Right forelimb (tissue), 1 donor: ENCODE results near the gene LIN28B.
"Not testable (repeated sequence)": the region's sequence is repeated elsewhere in the genome, so short reads cannot be mapped to it uniquely, and the experiment has no call there.

Experiments
- DNase-seq: peaks from one replicate; pipeline ENCODE4 v3.0.0-alpha.2; 2018

LIN28B gene

DNA sequence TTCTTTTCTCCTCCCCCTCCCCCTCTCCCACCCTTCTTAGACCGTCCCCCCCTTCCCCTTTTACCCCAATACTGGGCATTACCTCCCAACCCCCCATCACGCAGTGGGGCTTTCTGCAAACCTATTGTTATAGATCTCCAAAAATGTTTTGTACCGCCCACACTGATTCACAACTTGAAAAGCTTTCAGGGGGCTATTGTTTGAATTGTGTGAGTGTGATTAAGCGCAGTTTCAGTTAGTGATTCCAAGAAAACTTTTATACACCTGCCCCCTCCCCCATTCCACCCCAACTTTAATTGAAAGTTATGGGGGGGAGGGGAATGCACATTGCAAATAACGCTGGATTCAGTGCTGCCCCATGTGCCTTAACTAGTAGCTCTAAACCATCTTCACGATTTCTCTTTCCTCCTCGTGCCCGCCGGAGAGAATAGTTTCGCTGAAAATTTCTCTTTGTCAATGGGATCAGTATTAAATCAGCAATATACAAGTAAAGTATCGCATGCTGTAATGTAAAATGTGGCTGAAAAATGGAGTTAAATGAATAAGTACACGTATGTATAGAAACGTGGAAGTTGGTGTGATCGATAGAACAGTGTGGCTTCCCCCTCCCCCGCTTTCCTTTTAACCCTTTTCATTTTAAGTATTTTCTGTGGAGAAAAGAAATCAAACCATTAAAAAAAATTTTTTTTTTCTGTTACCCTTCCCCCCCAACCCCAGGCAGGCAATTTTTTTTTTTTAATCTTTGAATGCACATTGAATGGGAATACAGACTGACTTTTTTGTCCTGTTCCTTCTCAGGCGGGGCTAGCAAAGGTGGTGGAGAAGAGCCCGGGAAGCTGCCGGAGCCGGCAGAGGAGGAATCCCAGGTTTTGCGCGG lies 632 bp downstream of the LIN28B start:
- DNase-seq = no peak

DNA sequence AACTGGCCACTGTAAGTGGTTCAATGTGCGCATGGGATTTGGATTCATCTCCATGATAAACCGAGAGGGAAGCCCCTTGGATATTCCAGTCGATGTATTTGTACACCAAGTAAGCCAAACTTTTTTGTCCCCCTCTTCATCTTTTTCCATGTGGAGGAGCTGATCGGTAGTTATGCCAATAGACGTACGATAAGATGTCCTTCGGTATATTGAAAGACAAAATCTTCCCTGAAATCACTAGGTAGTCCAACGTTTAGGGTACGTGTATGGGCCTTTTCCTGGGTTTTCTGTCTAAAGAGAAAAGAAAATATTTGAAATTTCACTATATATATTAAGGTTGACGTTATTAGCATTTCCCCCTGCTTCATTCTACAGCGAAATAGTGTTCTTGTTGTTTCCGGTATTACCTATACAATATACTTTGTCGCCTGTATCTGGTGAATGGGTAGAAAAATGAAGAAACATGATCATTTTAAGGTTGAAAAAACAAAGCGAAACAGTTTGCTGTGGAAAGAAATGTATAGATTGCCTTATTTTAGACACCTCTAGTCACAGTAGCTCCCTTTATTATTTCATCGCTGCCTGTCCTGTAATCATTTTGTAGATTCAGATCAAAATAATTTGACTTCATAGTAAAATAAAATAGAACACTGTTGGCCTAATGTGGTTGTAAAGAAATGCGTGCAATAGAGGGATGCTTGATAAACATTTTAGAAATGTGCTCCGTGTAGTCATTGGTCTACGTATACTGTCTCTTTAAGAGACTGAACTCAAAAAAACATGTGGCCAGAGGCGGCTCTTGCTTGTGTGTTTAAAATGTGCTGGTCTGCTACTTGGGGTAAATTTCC lies 1.5 kb downstream of the LIN28B start:
- no peak for DNase-seq

DNA sequence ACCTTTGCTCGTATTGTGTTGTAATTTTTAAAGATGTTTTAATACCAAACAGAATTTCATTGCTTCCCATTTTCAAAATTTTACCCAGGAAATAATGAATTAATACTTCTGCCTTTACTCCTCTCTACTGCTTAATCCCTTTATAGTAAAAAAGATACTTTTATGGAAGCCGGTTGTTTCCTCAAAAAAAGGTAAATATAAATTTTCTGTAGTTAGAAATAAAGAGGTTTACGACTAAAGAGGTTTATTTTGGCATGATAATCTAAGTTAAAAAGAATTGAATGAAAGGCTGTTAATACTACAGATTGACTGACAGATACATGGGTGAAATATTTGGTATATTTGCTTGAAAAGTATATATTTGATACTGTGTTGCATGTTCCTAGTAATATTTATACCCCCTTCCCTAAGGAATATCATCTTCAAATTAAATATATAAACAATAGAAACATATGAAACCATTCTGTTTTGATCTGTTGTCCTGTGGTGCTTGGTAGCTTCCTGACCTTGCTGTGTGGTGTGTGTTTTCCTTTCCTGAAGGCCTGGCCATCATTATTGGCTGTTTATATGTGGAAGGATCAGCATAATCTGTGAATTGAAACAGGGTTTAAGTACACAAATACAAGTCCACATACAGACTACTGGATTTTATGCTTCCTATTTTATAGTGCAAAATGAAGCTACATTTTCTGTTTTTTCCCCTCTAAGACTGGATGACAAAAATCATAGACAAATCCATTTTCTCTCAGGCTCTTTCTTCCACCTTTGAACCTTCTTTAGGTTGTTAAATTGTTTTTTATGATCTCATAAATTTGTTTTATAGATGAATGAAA lies 2.3 kb downstream of the LIN28B start:
- no peak for DNase-seq

DNA sequence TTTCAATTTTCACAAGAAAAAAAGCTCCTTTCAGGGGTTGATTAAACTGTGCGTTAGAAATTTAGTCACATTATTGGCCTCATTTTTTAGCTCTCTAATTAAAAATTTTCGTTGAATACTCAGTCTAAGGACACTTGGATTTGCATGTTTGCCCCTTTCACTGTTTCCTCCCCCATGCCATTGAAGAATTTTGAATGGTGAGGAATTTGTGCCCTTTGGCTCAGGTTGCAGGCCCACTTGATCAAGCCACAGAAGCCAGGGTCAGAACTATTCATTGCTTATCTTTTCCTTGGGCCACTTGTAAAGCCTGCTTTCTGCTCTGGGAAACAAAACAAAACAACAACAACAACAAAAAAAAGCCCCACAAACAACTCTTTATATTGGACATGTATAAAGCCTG lies 12.2 kb downstream of the LIN28B start:
- DNase-seq = no peak

DNA sequence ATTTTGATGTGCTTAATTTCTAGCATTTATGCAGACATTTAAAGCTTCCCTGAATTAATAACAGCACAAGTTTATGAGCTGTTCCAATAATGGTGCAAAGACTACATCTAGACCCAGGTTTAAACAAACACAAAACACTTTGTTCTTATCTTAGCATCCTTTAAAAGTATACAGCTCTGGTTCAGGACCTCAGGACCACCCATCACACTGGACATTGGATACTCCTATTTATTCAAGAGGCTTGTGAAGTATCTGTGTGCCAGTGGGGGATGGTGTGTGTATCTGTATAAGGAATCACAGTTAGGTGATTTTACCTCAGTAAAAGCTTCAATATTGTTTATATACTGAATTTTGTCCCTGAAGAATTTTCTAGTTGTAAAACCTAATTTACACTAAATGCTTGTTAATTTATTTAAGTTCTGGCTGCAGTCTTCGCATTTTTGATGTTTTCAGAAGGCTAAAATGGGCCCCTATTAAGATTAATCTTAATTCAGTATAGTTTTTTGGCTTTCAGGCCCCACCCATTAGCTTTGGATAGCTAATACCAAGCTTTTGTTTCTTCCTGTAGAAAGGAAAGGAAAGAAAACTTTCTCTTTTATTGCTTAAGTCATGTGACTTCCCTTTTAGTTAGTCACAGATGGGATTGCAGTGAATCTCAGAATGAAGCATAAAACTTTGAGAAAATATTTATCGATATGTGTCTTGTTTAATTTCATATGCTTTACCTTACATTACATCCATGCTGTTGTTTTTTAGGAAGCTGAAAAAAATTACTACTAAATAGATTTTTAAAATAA lies 13.1 kb downstream of the LIN28B start:
- DNase-seq = no peak

DNA sequence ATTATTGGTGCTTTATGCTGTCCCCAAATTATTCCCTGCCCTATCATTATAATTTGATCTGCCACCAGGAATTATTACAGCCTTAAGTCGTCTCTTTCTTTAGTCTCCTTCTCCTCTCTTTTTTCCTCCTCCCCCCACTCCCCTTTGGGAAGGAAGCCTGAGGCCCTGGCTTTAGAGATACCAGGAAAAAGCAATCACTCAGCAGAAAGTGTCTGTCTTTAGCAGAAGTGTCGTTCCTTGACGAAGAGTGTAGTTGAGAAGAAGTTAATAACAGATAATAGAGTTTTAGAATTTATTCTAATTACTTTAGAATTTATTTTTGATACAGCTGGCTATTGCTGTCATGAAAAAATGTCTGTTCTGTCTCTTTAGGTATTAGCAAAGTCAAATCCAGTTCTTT lies 16.5 kb downstream of the LIN28B start:
- DNase-seq = no peak

DNA sequence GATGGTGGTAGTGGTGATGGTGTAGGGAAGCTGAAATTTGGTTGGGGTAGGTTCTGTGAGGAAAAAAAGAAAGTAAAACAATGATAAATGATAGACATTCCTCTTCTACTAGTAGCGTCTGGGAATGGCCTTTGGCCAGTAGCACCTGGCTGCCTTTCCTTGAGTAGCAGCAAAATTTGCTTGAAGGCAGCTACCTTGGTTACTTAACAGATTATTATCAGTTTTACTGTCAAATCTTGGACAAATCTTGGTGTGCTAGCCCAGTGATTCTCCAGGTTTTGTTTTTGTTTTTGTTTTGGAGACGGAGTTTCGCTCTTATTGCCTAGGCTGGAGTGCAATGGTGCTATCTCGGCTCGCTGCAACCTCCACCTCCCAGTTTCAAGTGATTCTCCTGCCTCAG lies 26.4 kb downstream of the LIN28B start:
- no peak for DNase-seq

DNA sequence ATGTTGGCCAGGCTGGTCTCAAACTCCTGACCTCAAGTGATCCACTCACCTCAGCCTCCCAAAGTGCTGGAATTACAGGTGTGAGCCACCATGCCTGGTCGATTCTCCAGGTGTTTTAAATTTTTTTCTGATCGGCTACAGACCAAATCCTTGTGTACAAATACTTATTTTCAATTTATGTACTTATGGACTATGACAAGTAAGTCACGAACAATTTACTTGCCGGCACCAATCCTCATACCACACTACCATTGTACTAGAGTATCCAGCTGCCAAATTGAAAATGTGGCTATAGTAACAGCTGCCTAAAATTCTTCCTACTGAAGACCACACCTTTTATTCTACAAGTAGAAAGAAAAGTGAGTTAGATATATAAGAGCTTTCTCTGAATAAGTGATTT lies 26.9 kb downstream of the LIN28B start:
- no peak for DNase-seq

DNA sequence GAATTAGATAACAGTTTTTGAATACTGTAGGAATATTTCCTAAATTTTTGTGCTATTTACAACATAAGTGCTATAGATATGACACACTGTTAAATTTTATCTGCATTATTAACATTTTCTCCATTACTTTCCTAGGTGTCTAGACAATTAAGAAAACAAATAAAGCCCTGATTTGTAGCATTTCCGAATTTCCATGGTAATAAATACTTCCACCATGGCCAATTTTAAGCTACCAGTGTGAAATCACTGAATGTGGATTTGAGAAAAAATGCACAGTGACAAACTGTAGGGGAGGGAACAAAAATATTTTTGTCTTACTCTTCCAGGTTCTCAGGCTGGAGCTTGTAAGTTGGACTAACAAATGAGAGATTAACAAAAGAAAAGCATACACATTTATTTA lies 27.9 kb downstream of the LIN28B start:
- DNase-seq = no peak

DNA sequence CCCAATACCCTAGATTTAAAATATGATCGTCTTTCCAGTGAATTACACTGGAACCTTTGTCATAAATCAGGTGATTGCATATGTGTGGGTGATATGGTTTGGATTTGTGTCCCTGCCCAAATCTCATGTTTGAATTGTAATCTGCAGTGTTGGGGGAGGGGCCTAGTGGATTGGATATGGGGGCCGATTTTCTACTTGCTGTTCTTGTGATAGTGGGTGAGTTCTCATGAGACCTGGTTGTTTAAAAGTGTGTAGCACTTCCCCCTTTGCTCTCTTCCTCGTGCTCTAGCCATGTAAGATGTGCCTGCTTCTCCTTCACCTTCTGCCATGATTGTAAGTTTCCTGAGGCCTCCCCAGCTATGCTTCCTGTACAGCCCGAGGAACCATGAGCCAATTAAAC lies 29.0 kb downstream of the LIN28B start:
- DNase-seq = not testable (repeated sequence)

DNA sequence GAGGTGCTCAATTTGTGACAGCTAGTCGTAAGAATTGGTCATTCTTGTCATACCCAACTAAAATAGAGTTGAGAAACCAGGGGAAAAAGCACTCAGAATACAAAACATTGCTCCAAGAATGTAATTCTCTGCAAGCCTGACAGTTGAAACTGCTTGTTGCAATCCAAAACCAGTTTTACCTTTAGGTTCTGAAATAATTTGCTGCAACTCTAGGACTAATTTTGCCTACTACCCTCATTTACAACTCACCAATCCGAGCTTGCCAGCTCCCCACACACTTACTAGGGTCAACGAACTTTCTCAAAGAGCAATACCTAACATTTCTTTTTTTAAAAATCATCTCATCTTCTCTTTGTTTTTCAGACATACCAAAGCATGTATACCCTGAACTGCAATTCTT lies 29.7 kb downstream of the LIN28B start:
- no peak for DNase-seq

DNA sequence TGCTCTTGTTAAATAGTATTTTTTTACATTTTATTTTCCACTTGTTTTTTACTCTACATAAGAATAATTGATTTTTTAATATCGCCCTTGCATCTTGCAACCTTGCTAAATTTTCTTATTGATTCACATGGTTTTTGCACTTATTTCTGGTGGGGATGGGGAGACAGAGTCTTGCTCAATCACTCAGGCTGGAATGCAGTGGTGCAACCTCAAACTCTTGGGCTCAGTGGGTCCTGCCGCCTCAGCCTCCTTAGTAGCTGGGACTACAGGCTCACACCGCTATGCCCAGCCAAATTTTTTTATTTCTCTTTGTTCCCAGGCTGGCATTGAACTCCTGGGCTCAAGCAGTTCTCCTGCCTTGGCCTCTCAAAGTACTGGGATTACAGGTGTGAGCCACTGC lies 30.3 kb downstream of the LIN28B start:
- DNase-seq = no peak

DNA sequence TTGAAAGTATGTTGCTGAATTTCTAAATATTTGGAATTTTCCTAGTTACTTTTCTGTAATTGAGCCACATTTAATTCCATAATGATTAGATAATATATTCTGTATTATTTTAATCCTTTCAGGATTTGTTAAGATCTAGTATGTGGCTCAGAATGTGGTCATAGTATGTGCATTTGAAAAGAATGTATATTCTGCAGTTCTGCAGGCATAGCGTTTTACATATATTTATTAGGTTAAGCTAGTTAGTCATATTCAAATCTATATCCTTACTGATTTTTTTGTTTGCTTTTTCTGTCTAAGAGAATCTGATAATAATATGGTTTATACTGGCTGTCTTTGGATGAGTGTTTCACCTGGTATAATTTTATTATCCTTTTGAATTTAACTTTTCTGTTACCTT lies 33.2 kb downstream of the LIN28B start:
- DNase-seq = no peak

DNA sequence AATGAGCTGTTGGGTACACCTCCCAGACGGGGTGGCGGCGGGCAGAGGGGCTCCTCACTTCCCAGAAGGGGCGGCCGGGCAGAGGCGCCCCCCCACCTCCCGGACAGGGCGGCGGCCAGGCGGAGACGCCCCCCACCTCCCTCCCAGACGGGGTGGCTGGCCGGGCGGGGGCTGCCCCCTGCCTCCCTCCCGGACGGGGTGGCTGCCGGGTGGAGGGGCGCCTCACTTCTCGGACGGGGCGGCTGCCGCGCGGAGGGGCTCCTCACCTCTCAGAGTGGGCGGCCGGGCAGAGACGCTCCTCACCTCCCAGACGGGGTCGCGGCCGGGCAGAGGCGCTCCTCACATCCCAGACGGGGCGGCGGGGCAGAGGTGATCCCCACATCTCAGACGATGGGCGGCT lies 34.2 kb downstream of the LIN28B start:
- not testable (repeated sequence) for DNase-seq

DNA sequence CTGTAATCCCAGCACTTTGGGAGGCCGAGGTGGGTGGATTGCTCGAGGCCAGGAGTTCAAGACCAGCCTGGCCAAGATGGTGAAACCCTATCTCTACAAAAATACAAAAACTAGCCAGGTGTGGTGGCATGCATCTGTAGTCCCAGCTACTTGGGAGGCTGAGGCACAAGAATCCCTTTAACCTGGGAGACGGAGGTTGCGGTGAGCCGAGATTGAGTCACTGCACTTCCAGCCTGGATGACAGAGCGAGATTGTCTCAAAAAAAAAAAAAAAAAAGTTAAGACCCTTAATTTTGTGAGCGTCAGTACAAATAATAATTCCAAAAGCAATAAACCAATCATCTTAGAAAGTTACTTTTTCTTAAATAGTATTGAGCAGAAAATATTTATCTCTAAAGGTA lies 36.7 kb downstream of the LIN28B start:
- DNase-seq = not testable (repeated sequence)

DNA sequence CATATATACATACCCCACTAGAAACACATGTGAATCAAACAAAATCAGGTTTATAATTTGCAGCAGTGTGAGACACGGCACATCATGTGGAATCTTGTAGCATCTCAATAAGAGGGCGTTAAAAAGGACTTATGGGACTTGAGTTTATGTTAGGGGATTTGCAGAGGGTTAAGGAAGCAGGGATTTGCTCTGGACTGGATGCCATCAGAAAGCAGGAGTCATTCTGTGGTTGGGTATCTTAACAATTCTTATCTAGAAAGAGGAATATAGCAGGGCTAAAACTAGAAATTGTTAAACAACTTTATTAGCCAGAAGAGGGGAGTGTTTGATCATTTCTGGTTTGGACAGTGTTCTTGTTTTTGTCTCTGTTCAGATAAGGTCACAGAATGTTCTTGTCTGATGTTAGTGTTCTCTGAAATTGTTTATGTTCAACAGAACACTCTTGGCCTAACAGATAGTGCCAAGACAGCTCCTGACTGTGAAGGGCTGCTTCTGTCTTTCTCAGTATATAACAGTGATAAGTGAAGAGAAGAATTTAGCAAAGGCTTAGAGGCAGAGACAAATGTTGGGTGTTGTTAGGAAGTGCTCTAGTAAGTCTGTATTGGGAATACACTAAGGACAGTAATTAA lies 39.2 kb downstream of the LIN28B start:
- DNase-seq = no peak

DNA sequence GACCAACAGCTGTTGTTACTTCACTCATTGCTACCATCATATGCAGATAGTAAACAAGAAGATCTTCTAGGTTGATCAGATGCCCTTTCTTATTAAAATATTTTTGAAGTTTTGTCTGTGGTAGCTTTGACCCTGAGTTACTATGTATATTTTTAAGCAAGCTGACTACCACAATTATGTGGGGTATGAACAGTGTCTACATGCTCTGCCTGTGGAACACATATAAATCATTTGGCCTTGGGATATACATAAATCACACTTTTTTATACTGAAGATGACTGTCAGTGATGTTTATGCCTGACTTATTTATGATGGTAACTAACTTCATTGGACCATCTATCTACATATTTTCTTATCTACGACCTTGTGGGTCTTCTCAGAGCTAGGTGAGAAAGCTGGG lies 44.2 kb downstream of the LIN28B start:
- no peak for DNase-seq

DNA sequence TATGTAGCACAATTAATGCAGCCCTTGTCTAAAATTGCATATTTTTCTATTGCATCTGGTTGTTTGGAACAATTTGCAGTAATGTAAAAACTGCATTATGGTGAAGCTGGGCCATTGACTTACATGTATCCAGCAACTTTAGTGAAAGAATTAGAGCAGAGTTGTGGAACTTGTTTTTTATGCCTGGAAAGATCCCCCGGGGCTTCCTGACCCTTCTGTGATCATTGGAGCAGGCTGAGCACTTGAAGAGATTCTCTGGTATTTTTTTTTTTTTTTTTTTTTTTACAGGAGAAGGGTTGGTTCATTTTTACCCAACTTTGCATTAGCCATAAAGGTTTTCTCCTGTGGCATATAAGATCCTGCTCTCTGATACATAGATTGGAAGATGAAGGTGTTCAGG lies 45.0 kb downstream of the LIN28B start:
- no peak for DNase-seq

DNA sequence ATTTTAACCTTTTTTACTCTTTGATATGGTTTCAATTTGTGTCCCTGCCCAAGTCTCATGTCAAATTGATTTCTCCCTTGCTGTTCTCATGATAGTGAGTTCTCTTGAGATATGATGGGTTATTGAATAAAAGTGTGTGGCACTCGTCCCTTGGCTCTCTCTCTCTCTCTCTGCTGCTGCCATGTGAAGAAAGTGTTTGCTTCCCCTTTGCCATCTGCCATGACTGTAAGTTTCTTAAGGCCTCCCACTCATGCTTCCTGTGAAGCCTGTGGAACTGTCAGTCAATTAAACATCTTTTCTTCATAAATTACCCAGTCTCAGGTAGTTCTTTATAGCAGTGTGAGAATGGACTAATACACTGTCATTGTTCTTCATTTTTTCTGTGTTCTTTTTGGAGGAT lies 48.5 kb downstream of the LIN28B start:
- no peak for DNase-seq

DNA sequence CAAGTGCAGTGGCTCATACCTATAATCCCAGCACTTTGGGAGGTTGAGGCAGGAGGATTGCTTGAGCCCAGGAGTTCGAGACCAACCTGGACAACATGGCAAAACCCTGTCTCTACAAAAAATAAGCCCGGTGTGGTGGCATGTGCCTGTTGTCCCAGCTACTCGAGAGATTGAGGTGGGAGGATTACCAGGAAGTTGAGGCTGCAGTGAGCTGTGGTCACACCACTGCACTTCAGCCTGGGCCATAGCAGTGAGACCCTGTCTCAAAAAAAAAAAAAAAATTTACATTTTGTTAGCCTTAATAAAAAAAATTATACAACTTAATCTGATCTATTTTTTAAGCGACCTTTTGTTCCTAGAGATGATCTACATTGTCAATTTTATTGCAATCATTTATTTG lies 56.6 kb downstream of the LIN28B start:
- DNase-seq = not testable (repeated sequence)

DNA sequence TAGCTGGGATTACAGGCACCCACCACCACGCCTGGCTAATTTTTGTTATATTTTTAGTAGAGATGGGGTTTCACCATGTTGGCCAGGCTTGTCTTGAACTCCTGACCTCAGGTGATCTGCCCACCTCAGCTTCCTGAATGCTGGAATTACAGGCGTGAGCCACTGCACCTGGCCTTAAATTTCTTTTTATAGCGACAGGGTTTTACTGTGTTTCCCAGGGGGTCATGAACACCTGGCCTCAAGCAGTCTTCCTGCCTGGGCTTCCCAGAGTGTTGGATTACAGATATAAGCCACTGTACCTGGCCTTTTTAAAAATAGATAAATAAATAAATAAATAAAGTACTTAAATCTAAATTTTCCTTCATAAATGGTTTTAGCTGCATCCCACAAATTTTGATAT lies 57.5 kb downstream of the LIN28B start:
- DNase-seq = no peak

DNA sequence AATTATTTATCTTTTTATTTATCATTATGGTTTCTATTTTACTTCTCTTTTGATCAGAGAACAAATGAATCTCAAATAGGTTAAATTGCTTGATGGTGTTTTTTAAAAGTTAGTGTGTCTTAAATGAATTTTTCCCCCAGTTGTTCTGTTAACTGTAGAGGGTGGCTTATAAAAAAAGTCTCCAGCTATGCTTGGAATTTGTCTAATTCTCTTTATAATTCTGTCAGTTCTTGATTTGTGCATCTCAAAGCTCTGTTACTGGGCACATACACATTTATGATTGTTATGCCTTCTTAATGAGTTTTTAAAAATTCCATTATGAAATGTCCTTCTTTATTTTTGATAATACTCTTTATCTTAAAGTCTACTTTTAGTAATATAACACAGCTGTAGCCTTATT lies 58.0 kb downstream of the LIN28B start:
- no peak for DNase-seq
